ENCODE measurements around the gene PTGDR. TPM values are rescaled to one million over a fixed set of nuclear protein-coding genes. Genes with fewer than 3 reads are reported as not detected.

PTGDR gene
- total and polyA plus RNA-seq, 2 of the 8 experiments (the other 6 are each of a cell fraction or from before 2014, with no cell fraction given), result 0.22 to 0.83 TPM

GRCh38 chr14:52235434-52235833 is 32.1 kb upstream of the PTGDR start:
- H3K79me2 ChIP-seq (ENCODE audit: control insufficient read depth in 1 of 2, insufficient read depth in 2 of 2, low read length in 2 of 2), result no peaks in the 10 kb centered on the region
- no peak overlapping the region for H3K4me3 ChIP-seq (ENCODE audit: extremely low read depth in 1 of 4, insufficient read depth in 2 of 4, low read depth in 3 of 4, low read length in 4 of 4)
- no peaks in the 10 kb centered on the region for H3K36me3 ChIP-seq (ENCODE audit: control insufficient read depth in 2 of 4, insufficient read depth in 4 of 4, low read length in 3 of 4)
- POLR2A ChIA-PET (ENCODE audit: partially characterized antibody), result no interaction called here
- no peak overlapping the region for H4K8ac ChIP-seq (ENCODE audit: extremely low read depth, insufficient read depth, low read length)
- 85% methylated on average over 2 of the region's 2 CpGs; no CpG with 5 or more reads in 1 of the 2 experiments for WGBS, 2 experiments (ENCODE audit: extremely low coverage in 1 of 2, insufficient coverage in 1 of 2, insufficient read length in 1 of 2, insufficient replicate concordance in 2 of 2, low coverage in 1 of 2, low lambda C conversion rate in 2 of 2, missing lambda C conversion rate in 1 of 2)
- DNase-seq (ENCODE audit: low read depth in 1 of 2, low spot score in 2 of 2) (no peak), FAIRE-seq (no peak)
- no peak overlapping the region for H3K56ac ChIP-seq (replicated peaks; ENCODE audit: insufficient read length, low read depth, low read length)
- no peaks in the 10 kb centered on the region for H3K79me1 ChIP-seq (ENCODE audit: low read depth, low read length)
- no peak overlapping the region for H3K27ac ChIP-seq (ENCODE audit: low read depth, low read length)
- no peak overlapping the region for H3K18ac ChIP-seq (ENCODE audit: extremely low read depth, low read length)
- no peaks in the 10 kb centered on the region for H4K20me1 ChIP-seq (replicated peaks in 1 of 2; ENCODE audit: control insufficient read depth in 1 of 2, insufficient read depth in 2 of 2, low read length in 2 of 2)
- no peak overlapping the region for H2AK5ac ChIP-seq (ENCODE audit: low read depth, low read length)
- H3K14ac ChIP-seq (ENCODE audit: insufficient read length), result no peak overlapping the region
- H3K23me2 ChIP-seq (ENCODE audit: low read depth, low read length), result no peaks in the 10 kb centered on the region
- no peak overlapping the region; a peak in 1 of 7 replicates for H3K9ac ChIP-seq (replicated peaks in 1 of 4; ENCODE audit: extremely low read depth in 1 of 4, low read depth in 3 of 4, low read length in 3 of 4)
- H3K4me1 ChIP-seq (replicated peaks in 1 of 4; ENCODE audit: control insufficient read depth in 3 of 4, insufficient read depth in 4 of 4, low read length in 3 of 4), result peaks cover 0 to 4% (median 0%) of the 10 kb centered on the region in 4 experiments; a peak in 3 of 7 replicates
- no peak overlapping the region for H2BK20ac ChIP-seq (ENCODE audit: low read length)
- no peaks in the 10 kb centered on the region for H3K9me3 ChIP-seq (ENCODE audit: insufficient read depth in 2 of 2, low read depth in 1 of 2, low read length in 1 of 2)
- no peak overlapping the region for H2BK5ac ChIP-seq (ENCODE audit: low read depth, low read length)
- no peak overlapping the region for H2AFZ ChIP-seq (ENCODE audit: low read length)
- H2BK12ac ChIP-seq (ENCODE audit: low read depth, low read length), result no peak overlapping the region
- H4K91ac ChIP-seq (replicated peaks; ENCODE audit: insufficient read length, low read length), result no peak overlapping the region
- H4K5ac ChIP-seq (ENCODE audit: insufficient read length, low read depth, low read length), result no peak overlapping the region
- no peak overlapping the region for H3K4me2 ChIP-seq (ENCODE audit: insufficient read depth in 1 of 2, low read depth in 2 of 2, low read length in 2 of 2)
- no peak overlapping the region for H3K4ac ChIP-seq (replicated peaks; ENCODE audit: insufficient read length, low read depth, low read length)
- no peaks in the 10 kb centered on the region for H3K27me3 ChIP-seq (replicated peaks in 1 of 4; ENCODE audit: control insufficient read depth in 3 of 4, extremely low read depth in 1 of 4, insufficient read depth in 3 of 4, low read length in 3 of 4)
- CTCF ChIA-PET (ENCODE audit: partially characterized antibody), result no interaction called here
- H2BK15ac ChIP-seq (ENCODE audit: low read length), result no peak overlapping the region
- no peak overlapping the region for H3K23ac ChIP-seq (ENCODE audit: insufficient read length)
- no peak overlapping the region for H2BK120ac ChIP-seq (replicated peaks; ENCODE audit: low read depth, low read length)
- TF ChIP-seq NANOG (IDR thresholded peaks at IDR 0.05; ENCODE audit: insufficient read depth, low read depth, low read length, poor library complexity, severe bottlenecking) (no peak), TAF1 (IDR thresholded peaks at IDR 0.05; ENCODE audit: low read depth, low read length) (no peak), HDAC2 (IDR thresholded peaks at IDR 0.05; ENCODE audit: borderline replicate concordance in 1 of 2, low read depth in 2 of 2, low read length in 2 of 2) (no peak), PHF8 (conservative IDR thresholded peaks at IDR 0.05; ENCODE audit: low read depth, low read length) (no peak), CHD1 (IDR thresholded peaks at IDR 0.05; ENCODE audit: low read depth, low read length) (no peak), SP4 (IDR thresholded peaks at IDR 0.05; ENCODE audit: low read length) (no peak), RXRA (IDR thresholded peaks at IDR 0.05; ENCODE audit: insufficient read depth, low read depth, low read length) (no peak), KDM1A (IDR thresholded peaks at IDR 0.05; ENCODE audit: borderline replicate concordance, low read length) (no peak), SRF (IDR thresholded peaks at IDR 0.05; ENCODE audit: low read depth, low read length) (no peak), GABPA (IDR thresholded peaks at IDR 0.05; ENCODE audit: borderline replicate concordance, insufficient read depth, low read length) (no peak), SIRT6 (IDR thresholded peaks at IDR 0.05; ENCODE audit: low read length) (no peak), JUN (IDR thresholded peaks at IDR 0.05; ENCODE audit: low read depth, low read length) (no peak), CBX5 (IDR thresholded peaks at IDR 0.05; ENCODE audit: low read depth, low read length) (no peak)

Data from H1 (cell line).